K562 (cell line): Measurements from ENCODE around the gene FBN1. TPM values are rescaled to one million over a fixed set of nuclear protein-coding genes. Genes with fewer than 3 reads are reported as not detected.

Experiments used
- ATAC-seq: fragments of 200-7000 bp; cut with Tn5 transposase; 3 replicates; pipeline ENCODE4 v1.9.1; 2020; ENCODE audit warnings: moderate library complexity
- BruUV-seq: library from RNA; stranded (reverse); fragments of 400-500 nt; replicated peaks from 2 replicates; lab custom pipeline; 2021; lab: Mats Ljungman, UMichigan
- CTCF ChIA-PET: fragments of 300-600 bp; formaldehyde crosslinking; extraction: SDS; loops from one replicate; lab custom pipeline; 2021; ENCODE audit warnings: low intra/inter-chr PET ratio; lab: Yijun Ruan, JAX
- POLR2A ChIA-PET: fragments of 300-600, 350-650 bp; sonication (Branson Sonifier 250); formaldehyde crosslinking; extraction: SDS; loops from one replicate; lab custom pipeline; 2021; ENCODE audit warnings: antibody characterized with exemption, inconsistent platforms; lab: Yijun Ruan, JAX
- DNase-seq, 4 experiments: peaks; one replicate each; pipeline versions ENCODE4 v3.0.0 to v3.0.0-alpha.2; 2011 to 2018; ENCODE audit warnings: low spot score in 3 of 4, mixed read lengths in 3 of 4; ENCODE audit errors: extremely low read depth in 1 of 4
- FAIRE-seq: peaks from 2 replicates; lab custom pipeline; 2011; peaks lifted over from hg19 to GRCh38; lab: Jason Lieb, UNC
- H2AFZ ChIP-seq: 2 replicates; pipeline ENCODE4 v1.6.0; 2011; ENCODE audit warnings: low read depth, low read length, control low read depth, inconsistent platforms
- H3K27ac ChIP-seq: fragments of 200-600 bp; 3 replicates; pipeline ENCODE4 v1.8.0; 2011; ENCODE audit warnings: low read depth, mild to moderate bottlenecking, control low read depth, inconsistent platforms, low read length, moderate library complexity, mixed read lengths; ENCODE audit errors: extremely low read depth
- H3K27me3 ChIP-seq, 2 experiments: fragments of 300-600 bp in 1 of 2; 2 replicates in 1 of 2; 3 replicates in 1 of 2; pipeline versions ENCODE4 v1.6.0 to v1.8.0; 2011; ENCODE audit warnings: inconsistent platforms in 2 of 2, low read length in 2 of 2, mild to moderate bottlenecking in 1 of 2, mixed read lengths in 1 of 2, moderate library complexity in 1 of 2; ENCODE audit not compliant: control insufficient read depth in 2 of 2, insufficient read depth in 2 of 2
- H3K36me3 ChIP-seq: fragments of 300-600 bp; 3 replicates; pipeline ENCODE4 v1.8.0; 2011; ENCODE audit warnings: mild to moderate bottlenecking, low read length, inconsistent platforms; ENCODE audit not compliant: control insufficient read depth, insufficient read depth
- H3K4me1 ChIP-seq, 2 experiments: fragments of 200-600 bp in 1 of 2; replicated peaks in 1 of 2; 2 replicates in 1 of 2; 3 replicates in 1 of 2; pipeline versions ENCODE4 v1.5.1 to v1.8.0; 2011; ENCODE audit warnings: inconsistent platforms in 2 of 2, low read length in 2 of 2, mild to moderate bottlenecking in 1 of 2, mixed read lengths in 1 of 2, moderate library complexity in 1 of 2; ENCODE audit not compliant: control insufficient read depth in 2 of 2, insufficient read depth in 2 of 2
- H3K4me2 ChIP-seq: 2 replicates; pipeline ENCODE4 v1.6.1; 2011; ENCODE audit warnings: low read length, control low read depth, inconsistent platforms, mixed read lengths; ENCODE audit not compliant: insufficient read depth
- H3K4me3 ChIP-seq: fragments of 200-600 bp; sonication (generic), shearing (Covaris generic); 2 replicates; pipeline ENCODE4 v1.5.1; 2016; ENCODE audit warnings: control low read depth, inconsistent platforms
- H3K79me2 ChIP-seq: fragments of 200-600 bp; 3 replicates; pipeline ENCODE4 v1.8.0; 2011; ENCODE audit warnings: low read length, inconsistent platforms; ENCODE audit not compliant: control insufficient read depth, insufficient read depth
- H3K9ac ChIP-seq, 2 experiments: 2 replicates each; pipeline versions ENCODE4 v1.6.0 to v1.6.1; 2011; ENCODE audit warnings: low read depth in 2 of 2, low read length in 2 of 2, control low read depth in 1 of 2, inconsistent platforms in 1 of 2, mild to moderate bottlenecking in 1 of 2, mixed read lengths in 1 of 2; ENCODE audit not compliant: insufficient read depth in 1 of 2
- H3K9me1 ChIP-seq: one replicate; pipeline ENCODE4 v1.6.0; 2011; ENCODE audit warnings: inconsistent platforms, mild to moderate bottlenecking, low read length, moderate library complexity; ENCODE audit not compliant: control insufficient read depth, insufficient read depth
- H3K9me3 ChIP-seq: replicated peaks from 2 replicates; pipeline ENCODE4 v1.5.1; 2011; ENCODE audit warnings: low read depth, low read length, inconsistent platforms; ENCODE audit not compliant: control insufficient read depth, insufficient read depth
- H4K20me1 ChIP-seq: replicated peaks from 2 replicates; pipeline ENCODE4 v1.6.1; 2011; ENCODE audit warnings: low read length, inconsistent platforms, mixed read lengths; ENCODE audit not compliant: control insufficient read depth, insufficient read depth
- ADNP ChIP-seq: fragments of 200-800 bp; sonication (Bioruptor generic); IDR thresholded peaks from 2 replicates; pipeline ENCODE4 v1.6.1; 2016; ENCODE audit warnings: missing genetic modification characterization, missing compliant biosample characterization
- E2F3 ChIP-seq: fragments of 250-450 bp; sonication (Bioruptor Pico); IDR thresholded peaks from 2 replicates; pipeline ENCODE4 v1.4.0; 2020; ENCODE audit warnings: mild to moderate bottlenecking
- FIP1L1 ChIP-seq: fragments of 200-400 bp; formaldehyde crosslinking; IDR thresholded peaks from 2 replicates; pipeline ENCODE4 v1.6.1; 2018; ENCODE audit warnings: mild to moderate bottlenecking, low read depth, low read length; ENCODE audit not compliant: poor library complexity, severe bottlenecking
- HNRNPL ChIP-seq: fragments of 200-400 bp; formaldehyde crosslinking; IDR thresholded peaks from 2 replicates; pipeline ENCODE4 v1.6.1; 2017; ENCODE audit warnings: low read depth, mild to moderate bottlenecking, low read length
- MEIS2 ChIP-seq: fragments of 450-650 bp; IDR thresholded peaks from 2 replicates; pipeline ENCODE4 v1.6.1; 2014; ENCODE audit warnings: mild to moderate bottlenecking; ENCODE audit not compliant: partially characterized antibody
- MTA3 ChIP-seq: fragments of 450-650 bp; formaldehyde crosslinking; IDR thresholded peaks from 2 replicates; pipeline ENCODE4 v1.6.1; 2017; ENCODE audit warnings: mild to moderate bottlenecking, borderline replicate concordance
- POLR2G ChIP-seq: fragments of 200-400 bp; formaldehyde crosslinking; IDR thresholded peaks from 2 replicates; pipeline ENCODE4 v1.6.1; 2017; ENCODE audit warnings: low read depth, mild to moderate bottlenecking, antibody characterized with exemption, low read length, moderate library complexity
- TSHZ1 ChIP-seq: fragments of 250-450 bp; sonication (Bioruptor Pico); IDR thresholded peaks from 2 replicates; pipeline ENCODE4 v1.4.0; 2020; ENCODE audit warnings: mild to moderate bottlenecking, moderate library complexity
- WGBS: fragments of 100-300 bp; shearing (Covaris generic); methylation state at CpG from one replicate; pipeline ENCODE4 v1.1.6; 2016; ENCODE audit warnings: low coverage, mixed read lengths; ENCODE audit not compliant: insufficient coverage; ENCODE audit errors: missing lambda C conversion rate; 5-methylcytosine and 5-hydroxymethylcytosine counted together
- in situ Hi-C: fragments of 300-500 bp; cut with MboI; formaldehyde crosslinking; loops from 4 replicates; pipeline ENCODE4 v1.15.0; 2018; ENCODE audit warnings: inconsistent platforms, mixed read lengths
- intact Hi-C: fragments of 100-400 bp; cut with micrococcal nuclease; formaldehyde crosslinking; loops from 2 replicates; pipeline ENCODE4 v1.14.2; 2022
- polyA plus RNA-seq, 8 experiments: library from polyadenylated mRNA; depleted of rRNA in 4 of 8; stranded (reverse) in 5 of 8; unstranded in 3 of 8; fragments of >200 nt; fragmentation: Nextera tagmentation in 2 of 8; fragmentation: Illumina TruSeq in 1 of 8; extraction: Ambion mirVana in 2 of 8; extraction: Trizol in 1 of 8; gene quantifications; 2 replicates each; pipeline versions ENCODE4 v1.2.1 to v1.2.3, GENCODE V29; 2011 to 2014; ENCODE audit warnings: inconsistent platforms in 1 of 8, missing spikeins in 1 of 8
- total RNA-seq, 7 experiments: library from RNA; depleted of rRNA in 6 of 7; stranded (reverse); fragments of >200 nt in 6 of 7; fragmentation: Illumina TruSeq in 2 of 7; extraction: Trizol in 2 of 7; gene quantifications; 2 replicates each; pipeline versions ENCODE4 v1.2.1 to v1.2.3, GENCODE V29; 2011 to 2021; ENCODE audit warnings: low replicate concordance in 1 of 7

FBN1 gene
- total and polyA plus RNA-seq, 9 of the 15 experiments (the other 6 are each of a cell fraction or from before 2014, with no cell fraction given): 0.15 to 1.2 (median 0.60) TPM

GRCh38 chr15:48609486-48609885, 36.0 kb downstream of the FBN1 start (continued):
- TF ChIP-seq TSHZ1 (CRISPR knock-in tag): no peak

GRCh38 chr15:48607846-48608245, 37.7 kb downstream of the FBN1 start:
- in situ Hi-C loops: no loop called here
- FAIRE-seq: no peak
- H3K9me3 ChIP-seq: no peaks in the 10 kb centered on the region

More at GRCh38 chr15:48607846-48608245, 37.7 kb downstream of the FBN1 start:
- intact Hi-C loops: no loop called here
- TF ChIP-seq MEIS2 (peak; percentile 14), E2F3 (CRISPR knock-in tag) (no peak), ADNP (tag) (no peak), MTA3 (no peak), POLR2G (no peak), HNRNPL (no peak), FIP1L1 (no peak)
- no peak overlapping the region for H3K4me2 ChIP-seq
- H3K79me2 ChIP-seq: no peaks in the 10 kb centered on the region
- ChIA-PET POLR2A (no interaction called here), CTCF (no interaction called here)
- no peaks in the 10 kb centered on the region for H3K27me3 ChIP-seq
- H4K20me1 ChIP-seq: no peaks in the 10 kb centered on the region
- no peak overlapping the region for H3K27ac ChIP-seq
- H3K9ac ChIP-seq: no peak overlapping the region
- DNase-seq: no peak
- no TSS peak for BruUV-seq
- H3K9me1 ChIP-seq: no peaks in the 10 kb centered on the region
- H3K36me3 ChIP-seq: no peaks in the 10 kb centered on the region
- no peak overlapping the region; the same call in 1 of the 2 replicates for H2AFZ ChIP-seq
- H3K4me1 ChIP-seq: no peaks in the 10 kb centered on the region
- H3K4me3 ChIP-seq: no peak overlapping the region
- 23% methylated on average over 3 of the region's 3 CpGs for WGBS
- no peak for ATAC-seq
